ENCODE results near the gene SLC6A18. TPM values are rescaled to one million over a fixed set of nuclear protein-coding genes. Genes with fewer than 3 reads are reported as not detected.
A peak's percentile ranks its signal among the peaks of the same experiment; 100 is the strongest.

The SLC6A18 gene
- total and polyA plus RNA-seq, 7 donors: not detected

DNA sequence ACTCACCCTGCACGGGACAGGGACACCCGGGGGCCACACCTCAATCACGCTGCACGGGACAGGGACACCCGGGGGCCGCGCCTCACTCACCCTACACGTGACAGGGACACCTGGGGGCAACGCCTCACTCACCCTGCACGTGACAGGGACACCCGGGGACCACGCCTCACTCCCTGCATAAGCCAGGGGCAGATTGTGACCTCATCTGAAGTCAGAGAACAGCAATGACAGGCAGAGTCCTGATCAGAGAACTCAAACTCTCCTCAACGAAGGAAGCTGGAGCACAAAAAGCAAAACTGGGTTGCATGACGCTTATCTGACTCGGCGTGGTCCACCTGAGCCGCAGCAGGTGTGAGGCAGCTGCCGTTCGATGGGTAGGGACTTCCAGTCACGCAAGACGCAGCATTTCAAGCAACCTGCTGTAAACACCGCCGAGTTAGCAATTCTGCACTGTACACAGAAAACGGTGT lies 66.5 kb downstream of the SLC6A18 start:
- no peak for ATAC-seq
- Histone ChIP-seq H3K36me3 (ENCODE audit: insufficient read depth in 1 of 2, low read depth in 1 of 2) (no peaks in the 10 kb centered on the region), H3K27me3 (ENCODE audit: insufficient read depth in 3 of 3, low read length in 2 of 3) (peaks cover 2 to 54% (median 23%) of the 10 kb centered on the region in 3 donors), H3K9me3 (no peaks in the 10 kb centered on the region), H3K4me3 (no peak overlapping the region), H3K4me1 (no peaks in the 10 kb centered on the region), H3K27ac (no peak overlapping the region)
- intact Hi-C loops (cut with DNase I): no loop called here
- no peak for DNase-seq
- TF ChIP-seq, protein P1, sequence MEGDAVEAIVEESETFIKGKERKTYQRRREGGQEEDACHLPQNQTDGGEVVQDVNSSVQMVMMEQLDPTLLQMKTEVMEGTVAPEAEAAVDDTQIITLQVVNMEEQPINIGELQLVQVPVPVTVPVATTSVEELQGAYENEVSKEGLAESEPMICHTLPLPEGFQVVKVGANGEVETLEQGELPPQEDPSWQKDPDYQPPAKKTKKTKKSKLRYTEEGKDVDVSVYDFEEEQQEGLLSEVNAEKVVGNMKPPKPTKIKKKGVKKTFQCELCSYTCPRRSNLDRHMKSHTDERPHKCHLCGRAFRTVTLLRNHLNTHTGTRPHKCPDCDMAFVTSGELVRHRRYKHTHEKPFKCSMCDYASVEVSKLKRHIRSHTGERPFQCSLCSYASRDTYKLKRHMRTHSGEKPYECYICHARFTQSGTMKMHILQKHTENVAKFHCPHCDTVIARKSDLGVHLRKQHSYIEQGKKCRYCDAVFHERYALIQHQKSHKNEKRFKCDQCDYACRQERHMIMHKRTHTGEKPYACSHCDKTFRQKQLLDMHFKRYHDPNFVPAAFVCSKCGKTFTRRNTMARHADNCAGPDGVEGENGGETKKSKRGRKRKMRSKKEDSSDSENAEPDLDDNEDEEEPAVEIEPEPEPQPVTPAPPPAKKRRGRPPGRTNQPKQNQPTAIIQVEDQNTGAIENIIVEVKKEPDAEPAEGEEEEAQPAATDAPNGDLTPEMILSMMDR (IDR thresholded peaks at IDR 0.05): no peak
- WGBS, 3 donors: 68 to 71% (median 70%) methylated on average over 24 of the region's 24 CpGs

DNA sequence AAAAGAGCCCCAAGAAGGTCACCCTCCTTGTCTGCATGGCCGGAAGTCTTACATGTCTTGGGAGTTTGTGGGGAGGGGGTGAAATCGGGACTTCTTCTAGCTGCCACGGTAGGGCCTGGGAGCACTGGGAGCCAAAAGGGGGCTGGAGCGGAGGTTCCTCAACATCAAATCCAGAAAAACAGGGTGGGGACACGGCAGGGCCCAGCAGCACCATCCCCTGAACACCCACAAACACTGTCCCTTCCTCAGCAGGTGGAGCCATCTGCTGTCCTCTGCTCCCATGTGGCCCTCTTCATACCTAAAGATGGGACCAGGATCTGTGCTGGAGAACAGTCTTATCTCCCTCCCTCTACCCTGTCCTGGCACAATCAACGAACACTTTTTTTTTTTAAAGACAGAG lies 67.0 kb downstream of the SLC6A18 start:
- WGBS, 3 donors: 52 to 59% (median 52%) methylated on average over 6 of the region's 6 CpGs
- H3K4me1 ChIP-seq: no peaks in the 10 kb centered on the region
- no peaks in the 10 kb centered on the region for H3K9me3 ChIP-seq
- H3K27ac ChIP-seq: no peak overlapping the region
- DNase-seq (peak in 1 of 2 donors; percentile 8), ATAC-seq (no peak)
- intact Hi-C loops (cut with DNase I): no loop called here
- H3K27me3 ChIP-seq (ENCODE audit: insufficient read depth in 3 of 3, low read length in 2 of 3): peaks cover 2 to 58% (median 23%) of the 10 kb centered on the region in 3 donors
- no peaks in the 10 kb centered on the region for H3K36me3 ChIP-seq (ENCODE audit: insufficient read depth in 1 of 2, low read depth in 1 of 2)
- TF ChIP-seq, protein P1 (IDR thresholded peaks at IDR 0.05): no peak
- no peak overlapping the region for H3K4me3 ChIP-seq

DNA sequence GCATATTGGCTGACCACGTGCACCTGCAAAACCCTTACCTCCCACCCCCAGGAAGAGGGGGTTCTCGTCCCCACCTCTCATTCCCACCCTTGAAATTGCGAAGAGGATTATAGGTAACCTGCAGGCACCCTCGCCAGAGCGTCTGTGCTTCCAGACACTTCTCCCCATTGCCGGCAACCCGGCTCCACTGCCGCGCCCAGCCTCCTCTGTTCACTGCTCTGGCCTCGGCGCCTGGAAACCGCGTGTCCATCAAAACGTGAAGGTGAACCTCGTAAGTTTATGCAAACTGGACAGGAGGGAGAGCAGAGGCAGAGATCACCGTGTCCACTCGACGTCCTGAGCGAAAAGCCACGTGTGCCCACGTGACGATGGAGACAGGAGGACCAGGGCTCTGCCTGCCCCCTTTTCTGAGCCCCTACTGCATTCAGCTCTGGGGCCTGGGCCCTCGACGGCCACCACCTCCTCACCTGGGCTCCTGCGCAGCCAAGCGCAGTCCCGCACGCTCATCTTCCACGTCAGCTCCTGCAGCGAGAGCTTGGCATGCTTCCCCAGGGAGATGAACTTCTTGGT lies 67.8 kb downstream of the SLC6A18 start:
- H3K4me1 ChIP-seq: no peaks in the 10 kb centered on the region
- no peak for ATAC-seq
- intact Hi-C loops (cut with DNase I): no loop called here
- 84 to 85% (median 85%) methylated on average over 30 of the region's 30 CpGs for WGBS, 3 donors
- H3K36me3 ChIP-seq (ENCODE audit: insufficient read depth in 1 of 2, low read depth in 1 of 2): no peaks in the 10 kb centered on the region
- no peak overlapping the region for H3K27ac ChIP-seq
- TF ChIP-seq, protein P1 (IDR thresholded peaks at IDR 0.05): no peak
- peaks cover 2 to 60% (median 25%) of the 10 kb centered on the region in 3 donors for H3K27me3 ChIP-seq (ENCODE audit: insufficient read depth in 3 of 3, low read length in 2 of 3)
- no peak overlapping the region for H3K4me3 ChIP-seq
- DNase-seq: peak in 1 of 2 donors; percentile 52
- no peaks in the 10 kb centered on the region for H3K9me3 ChIP-seq

DNA sequence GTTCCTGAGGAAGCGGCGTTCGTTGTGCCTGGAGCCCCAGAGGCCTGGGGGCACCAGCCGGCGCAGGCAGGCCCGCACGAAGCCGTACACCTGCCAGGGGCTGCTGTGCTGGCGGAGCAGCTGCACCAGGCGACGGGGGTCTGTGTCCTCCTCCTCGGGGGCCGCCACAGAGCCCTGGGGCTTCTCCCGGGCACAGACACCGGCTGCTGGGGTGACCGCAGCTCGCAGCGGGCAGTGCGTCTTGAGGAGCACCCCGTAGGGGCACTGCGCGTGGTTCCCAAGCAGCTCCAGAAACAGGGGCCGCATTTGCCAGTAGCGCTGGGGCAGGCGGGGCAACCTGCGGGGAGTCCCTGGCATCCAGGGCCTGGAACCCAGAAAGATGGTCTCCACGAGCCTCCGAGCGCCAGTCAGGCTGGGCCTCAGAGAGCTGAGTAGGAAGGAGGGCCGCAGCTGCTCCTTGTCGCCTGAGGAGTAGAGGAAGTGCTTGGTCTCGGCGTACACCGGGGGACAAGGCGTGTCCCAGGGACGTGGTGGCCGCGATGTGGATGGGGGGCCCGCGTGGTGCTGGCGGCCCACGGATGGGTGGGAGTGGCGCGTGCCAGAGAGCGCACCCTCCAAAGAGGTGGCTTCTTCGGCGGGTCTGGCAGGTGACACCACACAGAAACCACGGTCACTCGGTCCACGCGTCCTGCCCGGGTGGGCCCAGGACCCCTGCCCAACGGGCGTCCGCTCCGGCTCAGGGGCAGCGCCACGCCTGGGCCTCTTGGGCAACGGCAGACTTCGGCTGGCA lies 68.4 kb downstream of the SLC6A18 start:
- no peak for ATAC-seq
- no peaks in the 10 kb centered on the region for H3K9me3 ChIP-seq
- no peaks in the 10 kb centered on the region for H3K36me3 ChIP-seq (ENCODE audit: insufficient read depth in 1 of 2, low read depth in 1 of 2)
- TF ChIP-seq, protein P1 (IDR thresholded peaks at IDR 0.05): no peak
- H3K4me1 ChIP-seq: no peaks in the 10 kb centered on the region
- no peak overlapping the region for H3K4me3 ChIP-seq
- H3K27me3 ChIP-seq (ENCODE audit: insufficient read depth in 3 of 3, low read length in 2 of 3): peaks cover 2 to 63% (median 26%) of the 10 kb centered on the region in 3 donors
- DNase-seq: peak in 1 of 2 donors; percentile 46
- intact Hi-C loops (cut with DNase I): no loop called here
- no peak overlapping the region for H3K27ac ChIP-seq
- 88 to 89% (median 89%) methylated on average over 56 to 60 of the region's 60 CpGs for WGBS, 3 donors
